Dedifferentiated amniotic fluid mesenchymal stem cell (primary cell): ENCODE data around the gene EPHA10.
"Not testable (repeated sequence)": the region's sequence is repeated elsewhere in the genome, so short reads cannot be mapped to it uniquely, and the experiment has no call there.

Experiments used
- DNase-seq: peaks from one replicate; pipeline ENCODE4 v3.0.0-alpha.2; 2016; ENCODE audit errors: extremely low spot score

Gene EPHA10

GRCh38 chr1:37717631-37718030 is 47.3 kb downstream of the EPHA10 start:
- DNase-seq, result no peak

- DNase-seq, result no peak
Measured at GRCh38 chr1:37716321-37716720, 48.6 kb downstream of the EPHA10 start.

- DNase-seq, result no peak
Measured at GRCh38 chr1:37714689-37715088, 50.2 kb downstream of the EPHA10 start.

- no peak for DNase-seq
Measured at GRCh38 chr1:37714226-37714625, 50.7 kb downstream of the EPHA10 start.

- DNase-seq, result no peak
Measured at GRCh38 chr1:37708471-37708870, 56.4 kb downstream of the EPHA10 start.

DNA sequence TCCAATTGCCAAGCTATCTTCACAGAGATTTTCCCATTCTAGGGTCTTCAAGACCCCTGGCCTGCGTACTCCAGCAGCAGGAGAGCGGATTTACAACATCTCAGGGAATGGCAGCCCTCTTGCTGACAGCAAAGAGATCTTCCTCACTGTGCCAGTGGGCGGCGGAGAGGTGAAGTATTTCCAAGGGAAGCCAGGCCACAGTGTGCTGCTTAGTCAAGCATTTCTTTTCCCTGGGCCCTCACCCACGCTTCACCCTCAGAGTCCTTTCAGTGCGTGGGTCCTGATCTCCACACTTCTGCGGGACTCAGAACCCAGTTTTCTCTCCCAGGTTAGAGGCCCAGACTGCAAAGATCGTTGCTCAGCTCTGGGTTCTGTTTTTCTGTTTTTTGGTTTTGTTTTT is 59.5 kb downstream of the EPHA10 start:
- no peak for DNase-seq

DNA sequence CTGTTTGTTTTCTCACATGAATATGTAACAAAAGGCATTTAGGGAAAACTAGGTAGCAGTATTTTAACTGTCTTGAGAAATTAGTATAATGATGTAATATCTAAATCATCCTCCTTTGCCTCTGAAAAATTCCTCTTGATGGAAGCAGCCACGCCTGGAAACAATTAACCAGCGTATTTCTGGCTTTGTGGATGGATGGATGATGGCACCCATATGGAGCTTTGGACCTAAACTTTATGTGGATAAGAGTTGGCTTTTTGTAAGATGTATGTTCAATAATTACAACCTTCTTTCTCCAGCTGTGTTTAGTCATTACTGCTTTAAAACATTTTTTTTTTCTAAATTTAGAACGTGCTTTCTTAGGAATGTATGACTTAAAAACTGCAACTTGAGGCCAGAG is 60.0 kb downstream of the EPHA10 start:
- DNase-seq, result peak; percentile 49

DNA sequence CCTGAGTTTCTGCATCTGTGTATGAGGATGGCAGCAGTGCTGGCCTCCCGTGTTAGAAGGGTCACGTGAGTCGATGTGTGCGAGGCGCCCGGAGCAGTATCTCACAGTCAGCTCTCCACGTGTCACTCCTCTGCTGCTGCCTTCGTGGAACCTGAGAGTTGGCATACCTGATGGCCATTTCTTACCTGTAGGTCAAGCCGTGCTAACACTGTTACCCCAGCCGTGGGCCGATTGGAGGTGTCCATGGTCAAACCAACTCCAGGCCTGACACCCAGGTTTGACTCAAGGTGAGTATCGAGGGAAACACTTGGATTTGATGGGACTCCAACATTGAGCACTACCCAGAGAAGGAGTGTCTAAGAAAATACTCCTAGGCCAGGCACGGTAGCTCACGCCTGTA is 61.9 kb downstream of the EPHA10 start:
- no peak for DNase-seq

DNA sequence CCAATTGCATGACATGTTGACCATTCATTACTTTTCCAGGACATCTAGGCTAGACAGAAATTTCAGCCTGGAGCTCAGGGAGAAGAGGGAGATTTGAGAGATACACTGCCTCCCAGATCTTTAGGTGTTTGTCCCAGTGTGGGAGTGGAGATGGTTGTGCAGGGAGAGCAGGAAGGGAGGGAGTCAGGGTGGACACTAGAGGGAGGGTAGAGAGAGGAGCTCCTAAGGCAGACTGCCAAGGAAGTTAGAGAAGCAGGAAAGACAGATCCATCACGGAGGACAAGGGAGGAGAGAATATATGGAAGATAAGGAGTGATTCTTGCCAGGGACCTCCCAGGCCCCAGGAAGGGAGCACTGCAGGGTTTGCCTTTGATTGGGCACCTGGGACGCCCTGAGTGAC is 63.9 kb downstream of the EPHA10 start:
- no peak for DNase-seq

DNA sequence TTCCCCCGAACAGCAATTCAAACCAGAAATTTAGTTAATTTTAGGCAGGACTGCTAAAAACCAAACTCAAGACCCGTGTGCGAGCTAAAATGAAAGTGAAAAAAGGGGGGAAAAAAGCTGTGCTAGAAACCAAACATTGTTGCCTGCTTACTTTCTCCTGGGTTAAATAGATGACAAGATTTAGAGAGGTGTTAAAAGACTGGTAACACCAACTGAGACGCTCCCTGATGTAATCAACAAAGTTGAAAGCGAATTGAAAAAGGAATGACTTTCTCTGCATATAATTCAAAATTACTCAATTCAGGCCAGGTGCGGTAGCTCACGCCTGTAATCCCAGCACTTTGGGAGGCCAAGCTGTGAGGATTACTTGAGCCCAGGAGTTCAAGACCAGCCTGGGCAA is 65.8 kb downstream of the EPHA10 start:
- no peak for DNase-seq

- no peak for DNase-seq
Measured at GRCh38 chr1:37697737-37698136, 67.2 kb downstream of the EPHA10 start.

DNA sequence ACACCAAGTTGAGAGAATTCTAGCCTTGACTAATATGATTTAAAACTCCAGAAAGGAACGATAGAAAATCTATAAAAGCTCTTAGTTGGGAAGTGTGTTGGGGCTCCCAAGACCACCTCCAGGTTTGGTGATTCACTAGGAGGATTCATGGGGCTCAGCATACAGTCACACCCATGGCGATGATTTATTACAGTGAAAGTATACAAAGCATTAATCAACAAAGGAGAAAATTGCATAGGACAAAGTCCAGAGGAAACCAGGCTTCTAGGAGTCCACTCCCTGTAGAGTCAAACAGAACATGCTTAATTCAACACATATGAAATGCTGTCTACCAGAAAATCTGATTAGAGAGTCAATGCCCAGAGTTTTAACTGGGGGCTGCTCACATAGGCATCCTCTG is 67.8 kb downstream of the EPHA10 start:
- DNase-seq, result no peak

DNA sequence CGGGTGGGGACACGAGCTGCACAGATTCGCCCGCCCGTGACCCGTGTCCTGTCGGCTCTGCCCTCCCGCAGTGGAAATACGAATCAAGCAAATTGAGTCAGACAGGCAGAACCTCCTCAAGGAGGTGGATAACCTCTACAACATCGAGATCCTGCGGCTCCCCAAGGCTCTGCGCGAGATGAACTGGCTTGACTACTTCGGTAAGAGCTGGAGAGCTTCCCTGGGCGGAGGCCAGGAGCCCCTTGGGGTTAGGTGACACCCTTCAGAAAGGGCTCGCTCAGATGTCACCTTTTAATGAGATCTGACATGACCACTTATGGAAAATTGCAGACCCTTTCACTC is 72.1 kb downstream of the EPHA10 start:
- DNase-seq, result no peak

DNA sequence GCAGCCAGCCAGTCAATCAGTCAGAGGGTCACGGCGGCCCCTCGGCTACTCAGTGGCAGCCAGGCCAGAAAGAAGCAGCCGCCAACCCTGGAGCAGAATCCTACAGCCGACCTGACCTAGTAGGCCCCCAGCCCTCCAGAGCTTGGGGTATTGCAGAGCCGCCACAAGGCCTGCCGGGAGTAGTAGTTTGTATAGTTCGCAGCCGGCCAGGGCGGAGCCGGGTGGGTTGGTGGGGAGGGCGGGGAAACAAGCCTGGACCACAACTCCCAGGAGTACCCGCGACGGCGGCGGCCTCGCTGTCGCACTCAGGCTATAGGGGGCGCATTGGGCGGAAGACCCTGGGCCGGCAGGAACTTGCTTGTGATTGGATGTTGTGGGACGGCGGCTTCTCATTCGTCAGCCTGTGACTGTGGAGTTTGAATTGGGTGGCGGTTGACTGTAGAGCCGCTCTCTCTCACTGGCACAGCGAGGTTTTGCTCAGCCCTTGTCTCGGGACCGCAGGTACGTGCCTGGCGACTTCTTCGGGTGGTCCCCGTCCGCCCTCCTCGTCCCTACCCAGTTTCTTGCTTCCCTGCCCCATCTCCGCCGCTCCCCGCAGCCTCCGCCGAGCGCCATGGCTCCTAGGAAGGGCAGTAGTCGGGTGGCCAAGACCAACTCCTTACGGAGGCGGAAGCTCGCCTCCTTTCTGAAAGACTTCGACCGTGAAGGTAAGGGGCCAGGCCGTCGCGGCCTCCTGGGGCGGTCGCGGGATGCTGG is 72.7 kb downstream of the EPHA10 start, which contains the start of gene CDCA8:
Gene CDCA8 (plus strand): TSS at position 439 of the 756 bp plus-strand sequence. CDS start 175 bp downstream, at position 614.
- peak; percentile 96 for DNase-seq

GRCh38 chr1:37691497-37692077 is 73.3 kb downstream of the EPHA10 start:
- no peak for DNase-seq

DNA sequence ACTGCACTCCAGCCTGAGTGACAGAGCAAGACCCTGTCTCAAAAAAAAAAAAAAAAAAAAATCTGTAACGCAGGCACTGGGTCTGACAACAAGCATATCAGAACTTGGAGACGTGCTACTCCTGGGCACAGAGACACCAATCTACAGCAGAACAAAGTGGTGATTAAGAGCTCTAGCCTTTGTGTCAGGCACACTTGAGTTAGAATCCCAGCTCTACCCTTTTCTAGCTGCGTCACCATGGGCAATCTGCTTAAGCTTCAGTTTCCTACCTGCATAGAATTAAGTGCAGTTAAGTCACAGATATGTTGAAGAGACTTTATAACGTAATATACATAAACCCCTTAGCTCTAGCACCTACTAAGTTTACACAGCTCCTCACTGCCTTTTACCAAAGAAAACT is 76.0 kb downstream of the EPHA10 start:
- no peak for DNase-seq

DNA sequence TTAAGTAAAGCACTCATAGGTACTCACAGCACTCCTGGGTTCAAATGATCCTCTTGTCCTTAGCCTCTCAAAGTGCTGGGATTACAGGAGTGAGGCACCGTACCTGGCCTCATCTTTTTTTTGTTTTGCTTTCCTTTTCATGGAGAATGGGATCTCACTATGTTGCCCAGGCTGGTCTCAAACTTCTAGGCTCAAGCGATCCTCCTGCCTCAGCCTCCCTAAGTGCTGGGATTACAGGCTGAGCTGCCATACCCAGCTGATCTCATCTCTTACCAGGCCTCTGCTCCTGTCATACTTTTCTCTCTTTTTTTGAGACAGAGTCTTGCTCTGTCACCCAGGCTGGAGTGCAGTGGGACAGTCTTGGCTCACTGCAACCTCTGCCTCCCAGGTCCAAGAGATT is 77.2 kb downstream of the EPHA10 start:
- DNase-seq, result not testable (repeated sequence)

- DNase-seq, result no peak
Measured at GRCh38 chr1:37685722-37686121, 79.2 kb downstream of the EPHA10 start.

DNA sequence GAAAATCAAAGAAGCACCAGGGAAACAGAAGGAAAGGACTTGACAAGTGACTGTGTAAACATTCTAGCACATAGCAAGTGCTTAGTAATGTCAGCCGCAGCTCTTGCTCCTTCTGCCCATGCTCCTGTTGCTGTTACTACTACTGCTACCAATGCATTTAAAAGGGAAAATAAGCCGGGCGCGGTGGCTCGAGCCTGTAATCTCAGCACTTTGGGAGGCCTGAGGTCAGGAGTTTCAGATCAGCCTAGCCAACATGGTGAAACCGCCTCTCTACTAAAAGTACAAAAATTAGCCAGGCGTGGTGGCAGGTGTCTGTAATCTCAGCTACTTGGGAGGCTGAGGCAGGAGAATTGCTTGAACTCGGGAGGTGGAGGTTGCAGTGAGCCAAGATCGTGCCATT is 80.7 kb downstream of the EPHA10 start:
- not testable (repeated sequence) for DNase-seq

DNA sequence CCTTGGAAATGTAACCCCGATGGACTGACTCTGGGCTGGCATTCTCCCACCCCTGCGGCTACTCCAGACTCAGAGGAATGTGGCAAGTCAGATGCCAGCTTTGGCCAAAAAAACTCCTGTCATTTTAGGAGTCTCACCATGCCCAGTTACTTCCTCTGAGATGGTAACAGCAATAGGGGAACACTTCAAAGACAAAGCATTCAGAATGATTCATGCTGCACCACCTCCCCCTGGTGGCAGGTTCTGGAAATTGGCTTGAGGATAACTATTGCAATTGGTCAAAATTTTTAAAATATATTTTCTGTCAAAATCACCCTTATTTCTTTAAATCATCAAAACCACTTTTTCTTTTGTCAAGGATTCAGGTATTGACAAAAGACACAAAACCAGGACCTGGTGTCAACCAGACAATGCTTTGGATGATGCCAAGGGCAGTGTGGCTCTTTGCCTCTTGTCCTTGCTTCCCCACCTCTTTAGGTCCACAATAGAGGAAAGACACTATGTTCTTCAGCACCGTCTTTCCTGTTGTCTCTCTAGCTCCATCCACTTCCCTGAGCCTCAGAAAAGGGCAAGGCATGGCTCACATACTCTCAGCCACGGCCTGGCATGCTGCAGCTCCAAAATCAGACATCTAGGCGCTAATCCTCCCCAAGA is 82.5 kb downstream of the EPHA10 start:
- DNase-seq, result peak; percentile 72

DNA sequence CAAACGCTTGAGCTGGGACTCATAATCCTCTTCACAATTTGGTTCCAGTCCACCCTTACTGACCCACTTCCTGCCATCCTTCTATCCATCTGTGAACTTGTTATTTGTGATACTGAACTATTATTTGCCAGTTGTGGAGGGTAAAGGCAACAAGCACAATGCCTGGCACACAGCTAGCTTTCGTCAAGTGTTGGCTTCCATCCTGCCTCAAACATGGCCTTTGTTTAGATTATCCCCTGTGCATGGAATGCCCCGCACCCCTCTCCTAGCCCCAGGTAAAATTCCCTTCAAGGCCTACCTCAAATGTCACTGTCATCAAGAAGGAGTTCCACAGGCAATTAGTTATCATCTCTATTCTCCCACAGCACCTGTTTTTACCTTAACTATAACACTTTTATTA is 84.0 kb downstream of the EPHA10 start:
- DNase-seq, result no peak

DNA sequence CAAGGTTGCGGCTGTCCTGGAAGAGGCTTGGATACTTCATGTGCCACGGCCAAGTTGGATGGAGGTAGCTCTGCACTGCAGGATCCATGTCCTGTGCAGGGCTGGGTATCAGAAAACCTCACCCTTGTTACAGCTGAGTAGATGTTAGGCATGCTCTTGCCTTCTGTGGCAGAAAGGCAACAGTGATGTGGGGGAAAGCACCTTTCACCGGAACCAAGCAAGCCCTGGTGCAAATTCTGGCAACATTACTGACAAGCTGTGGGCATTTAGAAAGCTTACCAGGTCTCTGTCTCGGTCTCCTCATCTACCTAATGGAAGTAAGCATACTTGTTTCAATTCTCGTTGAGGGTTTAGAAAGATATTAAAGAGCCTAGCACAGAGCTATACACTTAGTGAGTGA is 87.1 kb downstream of the EPHA10 start:
- DNase-seq, result no peak

- DNase-seq, result no peak
Measured at GRCh38 chr1:37677143-37677439, 87.8 kb downstream of the EPHA10 start.
